Skeletal muscle tissue (tissue), 4 donors: Measurements from ENCODE around the gene ALDH4A1. TPM values are rescaled to one million over a fixed set of nuclear protein-coding genes. Genes with fewer than 3 reads are reported as not detected.
A peak's percentile ranks its signal among the peaks of the same experiment; 100 is the strongest.

Experiments
- H3K27ac ChIP-seq: one replicate; pipeline ENCODE4 v1.7.0; 2013; ENCODE audit warnings: mild to moderate bottlenecking, low read depth, low read length, inconsistent platforms
- H3K27me3 ChIP-seq, 3 donors: one replicate each; pipeline ENCODE4 v1.7.0; 2013; ENCODE audit warnings: low read length in 3 of 3; ENCODE audit not compliant: control insufficient read depth in 3 of 3, insufficient read depth in 3 of 3
- H3K36me3 ChIP-seq, 3 donors: one replicate each; pipeline ENCODE4 v1.7.0; 2013; ENCODE audit warnings: low read length in 3 of 3; ENCODE audit not compliant: control insufficient read depth in 3 of 3, insufficient read depth in 3 of 3
- H3K4me1 ChIP-seq, 3 donors: one replicate each; pipeline ENCODE4 v1.7.0; 2013; ENCODE audit warnings: low read length in 3 of 3, mild to moderate bottlenecking in 3 of 3; ENCODE audit not compliant: control insufficient read depth in 3 of 3, insufficient read depth in 3 of 3
- H3K4me3 ChIP-seq, 3 donors: one replicate each; pipeline ENCODE4 v1.7.0; 2013; ENCODE audit warnings: low read length in 3 of 3
- H3K9ac ChIP-seq, 3 donors: one replicate each; pipeline ENCODE4 v1.7.0; 2013; ENCODE audit warnings: low read length in 3 of 3, mild to moderate bottlenecking in 3 of 3, moderate library complexity in 2 of 3, low read depth in 1 of 3
- H3K9me3 ChIP-seq, 3 donors: one replicate each; pipeline ENCODE4 v1.7.0; 2013; ENCODE audit warnings: low read length in 3 of 3; ENCODE audit not compliant: control insufficient read depth in 3 of 3
- total RNA-seq: library from RNA; depleted of rRNA; stranded (reverse); fragments of >200 nt; gene quantifications from one replicate; pipeline ENCODE4 v1.2.3, GENCODE V29; 2014
- donor health status: Osteomylitis.

ALDH4A1 gene, protein sequence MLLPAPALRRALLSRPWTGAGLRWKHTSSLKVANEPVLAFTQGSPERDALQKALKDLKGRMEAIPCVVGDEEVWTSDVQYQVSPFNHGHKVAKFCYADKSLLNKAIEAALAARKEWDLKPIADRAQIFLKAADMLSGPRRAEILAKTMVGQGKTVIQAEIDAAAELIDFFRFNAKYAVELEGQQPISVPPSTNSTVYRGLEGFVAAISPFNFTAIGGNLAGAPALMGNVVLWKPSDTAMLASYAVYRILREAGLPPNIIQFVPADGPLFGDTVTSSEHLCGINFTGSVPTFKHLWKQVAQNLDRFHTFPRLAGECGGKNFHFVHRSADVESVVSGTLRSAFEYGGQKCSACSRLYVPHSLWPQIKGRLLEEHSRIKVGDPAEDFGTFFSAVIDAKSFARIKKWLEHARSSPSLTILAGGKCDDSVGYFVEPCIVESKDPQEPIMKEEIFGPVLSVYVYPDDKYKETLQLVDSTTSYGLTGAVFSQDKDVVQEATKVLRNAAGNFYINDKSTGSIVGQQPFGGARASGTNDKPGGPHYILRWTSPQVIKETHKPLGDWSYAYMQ
- 6.3 TPM for total RNA-seq

GRCh38 chr1:18902523-18903290 lies at the start of gene ALDH4A1:
TSS of gene ALDH4A1 (minus strand) at chr1:18902555. CDS start at chr1:18902523, 32 bp downstream.
- Histone ChIP-seq H3K27ac (peak within 1 kb of the TSS; percentile 99), H3K27me3 (no peaks in the 10 kb centered on the region), H3K4me1 (peaks cover 31 to 49% (median 37%) of the 10 kb centered on the region in 3 donors), H3K36me3 (peaks cover under 1 to 2% (median 1%) of the 10 kb centered on the region in 3 donors), H3K9ac (peak within 1 kb of the TSS; percentile 96), H3K9me3 (no peaks in the 10 kb centered on the region), H3K4me3 (peak within 1 kb of the TSS; percentile 77 to 88 (median 83))

- H3K27ac ChIP-seq = peak overlapping the region; percentile 83
- peaks cover 63 to 73% (median 66%) of the 10 kb centered on the region in 3 donors for H3K4me1 ChIP-seq
- H3K9ac ChIP-seq = peak overlapping the region; percentile 33 to 75 (median 70)
- H3K27me3 ChIP-seq = peaks cover 0 to 3% (median 0%) of the 10 kb centered on the region in 3 donors
- no peak overlapping the region for H3K4me3 ChIP-seq
- H3K36me3 ChIP-seq = no peaks in the 10 kb centered on the region
- no peaks in the 10 kb centered on the region for H3K9me3 ChIP-seq
Observed at GRCh38 chr1:18951818-18952391, 49.5 kb upstream of the ALDH4A1 start.

- Histone ChIP-seq H3K9me3 (no peaks in the 10 kb centered on the region), H3K36me3 (no peaks in the 10 kb centered on the region), H3K27me3 (peaks cover 0 to 3% (median 0%) of the 10 kb centered on the region in 3 donors), H3K9ac (peak overlapping the region; percentile 33 to 75 (median 70)), H3K4me1 (peaks cover 63 to 72% (median 67%) of the 10 kb centered on the region in 3 donors), H3K27ac (peak overlapping the region; percentile 83), H3K4me3 (no peak overlapping the region)
Observed at GRCh38 chr1:18951416-18951815, 49.1 kb upstream of the ALDH4A1 start.

DNA sequence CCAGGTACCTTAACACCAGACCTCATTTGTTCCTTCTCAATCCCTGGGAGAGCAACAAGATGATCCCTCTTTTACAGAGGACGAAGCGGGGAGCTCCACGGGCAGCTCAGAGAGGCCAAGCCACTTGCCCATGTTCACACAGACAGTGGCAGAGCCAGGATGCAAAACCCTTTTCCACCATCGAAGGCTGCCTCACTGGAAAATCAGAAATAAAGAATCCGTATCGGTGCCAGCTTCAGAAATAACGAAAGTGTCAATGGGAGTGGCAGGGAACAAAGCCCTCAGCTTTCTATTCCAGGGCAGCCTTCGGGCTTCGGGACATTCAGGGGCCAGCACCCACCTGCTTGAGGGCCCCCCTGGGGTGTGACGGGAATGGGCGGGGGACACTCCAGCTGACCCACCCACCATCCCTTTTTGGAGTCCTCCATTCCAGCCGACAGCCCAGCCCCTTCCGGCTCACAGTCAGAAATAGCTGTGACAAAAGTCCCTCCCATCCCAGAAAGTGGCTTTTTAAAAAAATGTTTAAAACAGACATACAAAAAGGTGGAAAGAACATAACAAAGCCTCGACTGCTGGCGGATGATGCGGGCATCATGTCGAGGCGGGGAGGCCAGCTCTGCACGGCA lies 48.2 kb upstream of the ALDH4A1 start:
- peaks cover 69 to 77% (median 71%) of the 10 kb centered on the region in 3 donors for H3K4me1 ChIP-seq
- H3K27ac ChIP-seq = peak overlapping the region; percentile 83
- no peaks in the 10 kb centered on the region for H3K9me3 ChIP-seq
- no peaks in the 10 kb centered on the region for H3K36me3 ChIP-seq
- peak overlapping the region; percentile 57 to 66 (median 62) for H3K4me3 ChIP-seq
- H3K27me3 ChIP-seq = peaks cover 0 to 3% (median 0%) of the 10 kb centered on the region in 3 donors
- H3K9ac ChIP-seq = peak overlapping the region; percentile 63 to 75 (median 70)

DNA sequence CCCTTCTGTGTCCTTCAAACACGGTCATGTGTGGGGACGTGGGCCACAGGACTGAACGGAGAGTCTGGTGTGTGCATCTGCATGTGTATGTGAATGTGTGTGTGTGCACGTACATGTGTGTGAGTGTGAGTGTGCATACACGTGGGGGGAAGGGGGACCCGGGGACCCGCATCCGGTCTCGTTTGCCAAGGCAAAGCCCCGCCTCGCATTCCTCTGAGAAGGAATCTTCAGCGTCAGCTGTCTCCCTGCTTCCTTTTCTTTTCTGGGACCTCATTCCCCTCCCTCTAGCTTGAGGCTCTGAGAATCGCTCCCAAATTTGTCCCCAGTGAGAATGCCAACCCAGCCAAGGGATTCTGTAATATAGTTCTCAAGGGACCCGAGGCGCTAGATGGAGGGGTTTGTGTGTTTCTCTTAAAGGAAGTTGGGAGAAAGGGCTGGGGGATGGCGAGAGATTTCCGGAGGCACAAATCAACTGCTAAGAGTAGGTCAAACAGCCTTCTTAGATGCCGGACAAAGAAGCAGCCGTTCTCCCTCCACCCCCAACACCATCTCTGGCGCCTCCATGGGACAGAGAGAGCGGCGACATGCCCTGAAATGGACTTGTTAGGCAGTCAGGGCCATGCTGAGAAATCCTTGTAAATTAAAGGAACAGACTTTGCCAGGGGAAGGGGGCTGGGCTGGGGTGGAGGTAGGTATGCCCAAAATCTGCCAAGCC lies 47.5 kb upstream of the ALDH4A1 start:
- H3K27ac ChIP-seq = peak overlapping the region; percentile 83
- H3K36me3 ChIP-seq = no peaks in the 10 kb centered on the region
- peak overlapping the region; percentile 62 to 66 (median 65) for H3K4me3 ChIP-seq
- H3K27me3 ChIP-seq = no peaks in the 10 kb centered on the region
- H3K9ac ChIP-seq = peak overlapping the region; percentile 63 to 75 (median 70)
- peaks cover 70 to 77% (median 71%) of the 10 kb centered on the region in 3 donors for H3K4me1 ChIP-seq
- no peaks in the 10 kb centered on the region for H3K9me3 ChIP-seq

- Histone ChIP-seq H3K9ac (peak overlapping the region; percentile 37 to 75 (median 70)), H3K4me1 (peaks cover 68 to 74% (median 69%) of the 10 kb centered on the region in 3 donors), H3K36me3 (no peaks in the 10 kb centered on the region), H3K27ac (peak overlapping the region; percentile 83), H3K27me3 (no peaks in the 10 kb centered on the region), H3K4me3 (peak overlapping the region; percentile 62 to 66 (median 65)), H3K9me3 (no peaks in the 10 kb centered on the region)
Observed at GRCh38 chr1:18948913-18949685, 46.7 kb upstream of the ALDH4A1 start.

DNA sequence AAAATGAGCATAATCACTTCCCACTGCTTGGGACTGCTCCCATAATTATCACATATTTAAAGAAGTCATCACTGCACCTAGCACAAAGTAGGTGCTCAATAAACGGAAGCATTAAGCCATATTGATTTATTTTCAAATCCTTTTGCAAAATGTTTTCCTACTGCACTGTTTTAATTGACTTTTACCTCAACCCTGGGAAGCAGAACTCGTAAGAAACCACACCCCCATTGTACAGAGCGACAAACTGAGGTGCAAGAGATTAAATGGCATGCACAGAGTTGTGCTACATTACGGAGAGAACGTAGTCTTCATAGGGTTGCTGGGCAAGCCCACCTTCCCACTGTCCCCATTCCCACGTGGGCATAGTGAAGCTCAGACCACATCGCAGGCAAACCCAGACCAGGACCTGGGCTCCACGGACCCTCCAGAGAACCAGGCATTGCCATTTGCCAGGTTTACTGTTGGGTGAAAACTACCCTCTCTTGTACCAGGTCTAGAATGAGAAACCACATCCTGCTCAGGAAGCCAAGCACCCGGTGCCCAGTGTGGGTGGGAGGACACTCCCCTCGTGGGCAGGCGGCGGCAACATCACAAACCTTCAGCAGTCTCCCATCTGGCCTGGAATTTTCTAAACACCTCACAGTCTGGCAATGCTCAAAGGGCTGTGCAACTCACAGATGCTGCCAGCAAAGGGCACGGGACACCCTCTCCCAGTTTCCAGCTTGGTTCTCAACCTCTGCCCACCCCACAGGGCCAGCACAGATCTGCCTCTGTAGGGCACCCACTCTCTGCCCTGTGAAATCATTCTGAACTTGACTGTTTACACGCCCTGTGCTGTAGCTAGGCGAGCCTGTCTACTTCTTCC lies 45.9 kb upstream of the ALDH4A1 start:
- H3K9ac ChIP-seq = peak overlapping the region; percentile 37 to 75 (median 70)

DNA sequence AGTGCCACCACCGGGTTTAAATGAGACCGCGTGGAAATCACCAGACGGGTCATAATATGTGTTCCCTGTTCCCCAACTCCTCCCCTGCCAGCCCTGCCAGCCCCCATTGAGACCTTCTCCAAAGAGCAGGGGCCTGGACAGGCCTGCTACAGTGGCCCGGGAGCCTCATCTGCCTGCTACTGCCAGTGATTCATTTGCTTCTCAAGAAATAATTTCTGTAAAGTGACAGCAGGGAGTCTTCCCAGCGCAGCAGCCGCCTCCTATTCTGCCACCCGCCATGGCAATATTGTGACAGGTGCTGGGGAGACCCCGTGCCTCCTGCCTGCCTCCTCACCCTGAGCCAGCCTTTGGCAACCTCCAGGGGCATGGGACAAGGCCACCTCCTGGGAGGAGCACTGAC lies 45.2 kb upstream of the ALDH4A1 start:
- no peaks in the 10 kb centered on the region for H3K9me3 ChIP-seq
- no peak overlapping the region for H3K4me3 ChIP-seq
- peaks cover 64 to 68% (median 68%) of the 10 kb centered on the region in 3 donors for H3K4me1 ChIP-seq
- no peaks in the 10 kb centered on the region for H3K27me3 ChIP-seq
- H3K36me3 ChIP-seq = no peaks in the 10 kb centered on the region
- H3K9ac ChIP-seq = peak overlapping the region in 1 of 3 donors; percentile 28
- H3K27ac ChIP-seq = no peak overlapping the region

More for the DNA sequence above, 45.9 kb upstream of the ALDH4A1 start:
- Histone ChIP-seq H3K27ac (peak overlapping the region; percentile 83), H3K4me1 (peaks cover 63 to 68% (median 68%) of the 10 kb centered on the region in 3 donors), H3K4me3 (peak overlapping the region in 1 of 3 donors; percentile 22), H3K9me3 (no peaks in the 10 kb centered on the region), H3K27me3 (no peaks in the 10 kb centered on the region), H3K36me3 (no peaks in the 10 kb centered on the region)
